HG03095 (cell line): ENCODE measurements around the gene MPP2.
"Not testable (repeated sequence)": the region's sequence is repeated elsewhere in the genome, so short reads cannot be mapped to it uniquely, and the experiment has no call there.

Experiments
- ATAC-seq: cut with Tn5 transposase; IDR thresholded peaks from one replicate; pipeline ENCODE4 v1.9.1; 2021; ENCODE audit warnings: moderate library complexity; ENCODE audit not compliant: unreplicated experiment

The MPP2 gene

DNA sequence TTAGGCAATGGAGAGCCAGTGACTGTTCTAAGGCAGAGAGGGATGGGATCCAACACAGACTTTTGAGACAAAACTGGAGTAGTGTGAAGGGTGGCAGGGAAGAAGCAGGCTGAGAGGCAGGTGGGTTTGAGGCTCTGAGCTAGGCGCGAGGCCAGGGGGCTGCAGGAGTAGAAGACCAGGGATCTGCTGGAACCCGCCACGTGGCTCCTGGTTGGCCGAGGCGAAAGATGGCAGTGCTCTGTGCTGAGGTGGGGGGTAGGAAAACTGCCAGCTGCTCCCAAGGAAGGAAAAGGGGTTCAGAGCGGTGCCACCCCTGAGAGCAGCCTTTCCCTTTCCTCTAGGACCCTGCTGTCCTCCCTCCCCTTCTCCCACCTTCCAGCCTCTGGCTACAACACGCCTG lies 54.8 kb downstream of the MPP2 start:
- no peak for ATAC-seq

DNA sequence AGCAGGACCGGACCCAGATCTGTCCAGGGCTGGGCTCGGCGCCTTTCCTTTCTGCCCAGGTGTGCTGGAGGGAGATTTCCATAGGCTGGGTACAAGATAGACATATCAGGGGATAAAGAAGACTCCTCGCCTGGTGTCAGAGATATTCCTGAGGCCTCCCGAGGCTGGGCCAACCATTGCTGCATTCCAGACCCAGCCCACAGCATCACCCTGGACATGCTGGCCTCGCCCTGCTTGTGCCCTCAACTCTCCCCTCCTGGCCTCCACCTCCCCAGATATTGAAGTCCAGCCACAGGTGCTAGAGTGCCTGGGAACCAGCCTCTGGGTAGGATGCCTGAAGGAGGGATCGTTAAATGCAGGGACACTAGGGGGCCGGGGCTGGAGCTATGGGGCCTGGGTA lies 58.2 kb downstream of the MPP2 start:
- no peak for ATAC-seq

- no peak for ATAC-seq
These were observed 58.7 kb downstream of the MPP2 start for GRCh38 chr17:43848601-43849000.

- no peak for ATAC-seq
These were observed 60.4 kb downstream of the MPP2 start, which contains the start of gene CD300LG for GRCh38 chr17:43846963-43847371. Gene CD300LG (plus strand): TSS chr17:43847176. CDS start chr17:43847217, 41 bp downstream.

GRCh38 chr17:43846221-43846712 lies 61.1 kb downstream of the MPP2 start:
- no peak for ATAC-seq

- no peak for ATAC-seq
These were observed 61.6 kb downstream of the MPP2 start for GRCh38 chr17:43845766-43846165.

- ATAC-seq: no peak
These were observed 63.1 kb downstream of the MPP2 start for GRCh38 chr17:43844241-43844640.

GRCh38 chr17:43842975-43843325 lies 64.4 kb downstream of the MPP2 start:
- no peak for ATAC-seq

DNA sequence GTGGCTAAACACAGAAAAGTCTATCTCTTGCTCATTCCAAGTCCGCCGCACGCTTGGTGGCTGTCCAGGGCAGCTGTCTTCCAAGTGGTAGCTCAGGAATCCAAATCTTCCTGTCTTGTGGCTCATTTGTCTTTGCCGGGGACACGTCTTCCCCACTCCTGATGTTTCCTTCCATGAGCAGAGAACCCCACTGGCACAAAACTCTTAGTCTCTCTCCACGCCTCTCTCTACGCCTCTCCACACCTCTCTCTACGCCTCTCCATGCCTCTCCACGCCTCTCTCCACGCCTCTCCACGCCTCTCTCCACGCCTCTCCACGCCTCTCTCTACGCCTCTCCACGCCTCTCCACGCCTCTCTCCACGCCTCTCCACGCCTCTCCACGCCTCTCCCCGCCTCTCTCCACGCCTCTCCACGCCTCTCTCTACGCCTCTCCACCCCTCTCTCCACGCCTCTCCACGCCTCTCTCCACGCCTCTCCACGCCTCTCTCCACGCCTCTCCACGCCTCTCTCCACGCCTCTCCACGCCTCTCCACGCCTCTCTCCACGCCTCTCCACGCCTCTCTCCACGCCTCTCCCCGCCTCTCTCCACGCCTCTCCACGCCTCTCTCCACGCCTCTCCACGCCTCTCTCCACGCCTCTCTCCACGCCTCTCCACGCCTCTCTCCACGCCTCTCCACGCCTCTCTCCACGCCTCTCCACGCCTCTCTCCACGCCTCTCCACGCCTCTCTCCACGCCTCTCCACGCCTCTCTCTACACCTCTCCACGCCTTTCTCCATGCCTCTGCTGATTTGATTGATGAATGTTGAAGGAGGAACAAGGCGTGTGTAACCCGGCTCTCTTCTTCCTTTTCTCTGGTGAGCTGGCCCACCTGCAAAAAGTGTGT lies 65.0 kb downstream of the MPP2 start:
- not testable (repeated sequence) for ATAC-seq

- no peak for ATAC-seq
These were observed 66.1 kb downstream of the MPP2 start for GRCh38 chr17:43841282-43841681.

DNA sequence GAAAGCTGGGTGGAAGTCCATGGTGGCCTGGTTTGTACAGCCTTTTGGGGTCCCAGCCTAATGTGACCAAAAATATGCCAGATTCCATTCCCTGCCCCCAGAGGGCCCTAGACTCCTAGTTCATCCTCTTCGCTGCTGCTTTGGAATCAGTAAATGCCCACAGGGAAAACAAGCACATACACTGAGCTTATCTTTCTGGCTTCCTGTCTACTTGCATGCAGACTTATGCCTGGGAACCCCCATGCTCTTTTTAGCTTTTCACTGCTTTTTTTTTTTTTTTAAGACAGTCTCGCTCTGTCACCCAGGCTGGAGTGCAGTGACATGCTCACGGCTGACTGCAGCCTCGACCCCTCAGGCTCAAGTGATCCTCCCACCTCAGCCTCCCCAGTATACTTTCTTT lies 66.5 kb downstream of the MPP2 start:
- ATAC-seq: no peak

- ATAC-seq: no peak
These were observed 67.6 kb downstream of the MPP2 start for GRCh38 chr17:43839670-43840108.

DNA sequence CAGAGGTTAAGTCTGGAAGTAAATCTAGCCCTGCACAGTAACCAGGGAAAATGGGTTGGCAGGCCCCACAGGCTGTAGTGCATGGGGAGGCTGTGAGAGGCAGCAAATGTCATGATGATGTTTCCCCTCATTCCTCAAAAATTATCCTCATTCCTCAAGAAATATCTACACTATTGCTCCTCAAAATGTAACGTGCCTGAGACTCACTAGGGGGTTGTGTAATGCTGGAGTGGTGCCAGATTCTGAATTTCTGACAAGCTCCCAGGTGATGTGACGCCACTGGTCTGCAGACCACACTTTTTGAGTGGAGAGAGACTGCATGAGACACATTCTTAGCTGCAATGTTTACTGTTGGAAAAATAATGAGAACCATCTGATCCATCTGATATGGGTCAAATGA lies 73.2 kb downstream of the MPP2 start:
- ATAC-seq: no peak

GRCh38 chr17:43832976-43833829 lies 74.1 kb downstream of the MPP2 start, which contains the start of gene MPP3:
Gene MPP3 (minus strand): TSS chr17:43833146. CDS start chr17:43831906, 1,240 bp downstream.
- no peak for ATAC-seq

DNA sequence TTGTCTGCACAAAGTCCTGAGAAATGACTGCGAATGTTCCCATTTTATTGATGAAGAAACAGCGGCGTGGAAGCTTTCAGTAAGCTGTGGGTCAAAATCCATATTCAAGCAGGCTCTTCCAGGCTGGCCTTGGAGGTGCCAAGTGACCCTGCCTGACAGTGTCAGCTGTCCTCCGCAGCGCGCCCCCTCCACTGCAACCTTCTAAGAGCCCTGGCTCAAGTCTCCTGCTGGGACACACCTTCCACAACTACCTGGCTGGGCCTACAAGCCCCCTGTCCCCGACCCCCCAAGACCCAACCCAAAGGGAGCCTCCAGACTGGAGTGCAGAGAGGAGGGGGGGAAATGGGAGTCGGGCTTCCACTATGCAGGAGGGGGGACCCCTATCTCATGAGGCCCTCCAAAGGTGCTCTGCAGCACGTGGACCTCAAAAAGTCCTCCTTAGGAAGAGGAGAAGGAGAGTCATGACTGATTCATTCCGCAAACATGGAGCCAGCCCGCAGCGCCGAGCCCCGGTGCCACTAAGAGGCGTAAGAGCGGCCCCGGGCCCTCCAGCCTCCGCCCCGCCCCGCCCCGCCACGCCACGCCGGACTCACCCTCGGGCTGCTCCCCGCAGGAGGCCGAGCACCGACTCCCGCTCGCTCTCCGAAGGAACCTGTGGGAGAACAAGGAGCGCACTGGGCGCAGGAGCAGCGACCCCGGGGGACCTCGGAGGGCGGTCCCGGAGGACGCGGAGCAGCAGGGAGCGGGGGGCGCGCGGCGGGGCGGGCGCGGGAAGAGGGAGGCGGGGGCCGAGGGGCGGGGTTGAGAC lies 75.0 kb downstream of the MPP2 start:
- ATAC-seq: no peak

DNA sequence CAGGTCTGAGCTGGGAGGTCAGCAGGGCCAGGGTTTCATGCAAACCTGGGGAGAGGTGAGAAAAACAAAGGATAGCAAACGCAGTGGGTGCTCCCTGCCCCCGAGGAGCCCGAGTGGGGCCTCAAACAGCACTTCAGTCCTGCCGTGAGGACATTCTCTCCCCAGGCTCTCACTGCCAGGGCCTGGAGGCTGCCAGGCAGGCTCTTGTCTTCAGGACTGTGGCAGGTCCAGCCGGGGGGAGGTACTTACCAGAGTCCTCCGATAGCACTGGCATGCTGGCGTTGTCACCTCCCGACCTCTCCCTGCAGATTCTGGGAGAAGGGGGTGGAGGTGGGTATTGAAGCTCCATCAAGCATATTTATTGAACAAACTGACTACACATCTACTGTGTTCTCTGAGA lies 75.7 kb downstream of the MPP2 start:
- ATAC-seq: no peak

- ATAC-seq: no peak
These were observed 76.7 kb downstream of the MPP2 start for GRCh38 chr17:43830510-43831140.

DNA sequence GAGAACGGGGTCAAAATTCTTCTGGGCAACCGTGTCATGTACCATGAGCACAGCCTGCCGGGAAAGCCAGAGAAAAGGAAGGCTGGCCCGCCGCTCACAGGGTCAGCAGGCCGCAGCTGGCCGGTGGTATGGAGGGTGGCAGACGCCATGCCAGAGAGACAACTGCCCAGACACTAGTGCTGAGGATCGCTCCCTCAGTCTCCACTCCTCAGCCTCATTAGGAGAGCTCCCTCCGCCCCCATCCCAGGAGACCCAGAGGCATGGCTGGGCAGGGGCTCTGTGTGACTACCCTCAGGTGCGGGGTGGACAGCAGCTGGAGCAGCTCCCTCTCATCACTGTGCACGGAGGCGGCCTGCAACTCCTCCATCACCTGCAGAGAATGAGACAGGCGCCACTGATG lies 77.6 kb downstream of the MPP2 start:
- no peak for ATAC-seq

DNA sequence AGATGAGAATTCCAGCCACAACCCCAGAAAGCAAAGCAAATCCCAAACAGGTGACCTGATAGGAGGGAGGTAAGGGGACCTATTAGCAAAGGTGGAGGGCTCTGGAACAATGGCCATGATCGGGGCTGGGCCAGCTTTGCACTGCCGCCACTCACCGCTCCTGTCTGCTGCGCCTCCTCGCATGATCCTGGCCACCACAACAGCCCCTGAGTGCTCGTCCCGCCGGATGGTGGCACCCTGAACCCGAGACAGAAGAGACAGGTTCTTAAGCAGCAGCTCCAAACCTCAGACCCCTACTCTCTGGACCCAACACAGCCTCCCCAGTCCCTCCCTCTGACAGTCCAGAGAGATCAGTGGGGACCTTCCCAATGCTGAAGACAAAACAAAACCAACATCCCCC lies 79.7 kb downstream of the MPP2 start:
- ATAC-seq: no peak

- ATAC-seq: no peak
These were observed 81.1 kb downstream of the MPP2 start for GRCh38 chr17:43826206-43826605.
